H9 (cell line): ENCODE data around the gene CERS1. TPM values are rescaled to one million over a fixed set of nuclear protein-coding genes. Genes with fewer than 3 reads are reported as not detected.

Experiments used
- DNase-seq: peaks from one replicate; pipeline ENCODE4 v3.0.0-alpha.2; 2017
- H2AFZ ChIP-seq: one replicate; pipeline ENCODE4 v1.6.1; 2013; ENCODE audit warnings: mild to moderate bottlenecking, low read length, control low read depth, moderate library complexity
- H2AK5ac ChIP-seq: 2 replicates; pipeline ENCODE4 v1.6.1; 2013; ENCODE audit warnings: low read length, control low read depth, mixed read lengths; ENCODE audit not compliant: insufficient read length
- H2BK120ac ChIP-seq: one replicate; pipeline ENCODE4 v1.6.1; 2013; ENCODE audit warnings: low read depth, mild to moderate bottlenecking, low read length, control low read depth, inconsistent platforms; ENCODE audit not compliant: poor library complexity, severe bottlenecking
- H2BK12ac ChIP-seq: 2 replicates; pipeline ENCODE4 v1.6.1; 2013; ENCODE audit warnings: low read length, control low read depth, mixed read lengths, low read depth; ENCODE audit not compliant: insufficient read length
- H2BK15ac ChIP-seq: 2 replicates; pipeline ENCODE4 v1.6.1; 2013; ENCODE audit warnings: low read depth, low read length, control low read depth
- H2BK20ac ChIP-seq: one replicate; pipeline ENCODE4 v1.6.1; 2013; ENCODE audit warnings: low read depth, mild to moderate bottlenecking, low read length, control low read depth, inconsistent platforms; ENCODE audit not compliant: poor library complexity, severe bottlenecking
- H2BK5ac ChIP-seq: 2 replicates; pipeline ENCODE4 v1.6.1; 2013; ENCODE audit warnings: low read length, control low read depth, mixed read lengths; ENCODE audit not compliant: insufficient read length
- H3K14ac ChIP-seq: 2 replicates; pipeline ENCODE4 v1.6.1; 2013; ENCODE audit warnings: low read length, control low read depth; ENCODE audit not compliant: insufficient read depth
- H3K18ac ChIP-seq: 2 replicates; pipeline ENCODE4 v1.6.1; 2013; ENCODE audit warnings: low read depth, mild to moderate bottlenecking, mixed read lengths, low read length, control low read depth; ENCODE audit not compliant: insufficient read length
- H3K23ac ChIP-seq: 2 replicates; pipeline ENCODE4 v1.6.1; 2013; ENCODE audit warnings: low read length, control low read depth, mixed read lengths, low read depth; ENCODE audit not compliant: insufficient read length
- H3K23me2 ChIP-seq: 2 replicates; pipeline ENCODE4 v1.6.1; 2013; ENCODE audit warnings: low read depth, mild to moderate bottlenecking, mixed read lengths, low read length, control low read depth; ENCODE audit not compliant: insufficient read length, poor library complexity, severe bottlenecking
- H3K27ac ChIP-seq: 2 replicates; pipeline ENCODE4 v1.5.1; 2013; ENCODE audit warnings: low read length, control low read depth, mixed read lengths, low read depth; ENCODE audit not compliant: insufficient read length
- H3K27me3 ChIP-seq: 2 replicates; pipeline ENCODE4 v1.6.1; 2013; ENCODE audit warnings: low read length, control low read depth, inconsistent platforms; ENCODE audit not compliant: insufficient read depth
- H3K4ac ChIP-seq: 2 replicates; pipeline ENCODE4 v1.6.1; 2013; ENCODE audit warnings: low read depth, mild to moderate bottlenecking, control low read depth, inconsistent platforms, low read length, moderate library complexity
- H3K4me1 ChIP-seq: 2 replicates; pipeline ENCODE4 v1.6.1; 2013; ENCODE audit warnings: low read length, control low read depth, inconsistent platforms; ENCODE audit not compliant: insufficient read depth
- H3K4me2 ChIP-seq: 2 replicates; pipeline ENCODE4 v1.6.1; 2013; ENCODE audit warnings: low read length, control low read depth, mixed read lengths; ENCODE audit not compliant: insufficient read length, insufficient read depth
- H3K56ac ChIP-seq: 2 replicates; pipeline ENCODE4 v1.6.1; 2013; ENCODE audit warnings: low read depth, mild to moderate bottlenecking, mixed read lengths, low read length, control low read depth; ENCODE audit not compliant: insufficient read length
- H3K79me1 ChIP-seq: 2 replicates; pipeline ENCODE4 v1.6.1; 2013; ENCODE audit warnings: low read depth, mild to moderate bottlenecking, moderate library complexity, low read length, control low read depth, inconsistent platforms; ENCODE audit not compliant: insufficient read depth, poor library complexity, severe bottlenecking
- H3K79me2 ChIP-seq: 2 replicates; pipeline ENCODE4 v1.6.1; 2013; ENCODE audit warnings: low read length, control low read depth, inconsistent platforms; ENCODE audit not compliant: insufficient read depth
- H3K9ac ChIP-seq: 2 replicates; pipeline ENCODE4 v1.6.1; 2013; ENCODE audit warnings: low read length, control low read depth, mixed read lengths; ENCODE audit not compliant: insufficient read length; ENCODE audit errors: extremely low read depth
- H3K9me3 ChIP-seq: one replicate; pipeline ENCODE4 v1.6.1; 2013; ENCODE audit warnings: low read depth, low read length, inconsistent platforms; ENCODE audit not compliant: control insufficient read depth
- H3T11ph ChIP-seq: one replicate; pipeline ENCODE4 v1.6.1; 2013; ENCODE audit warnings: mild to moderate bottlenecking, low read length, control low read depth, inconsistent platforms
- H4K20me1 ChIP-seq: one replicate; pipeline ENCODE4 v1.6.1; 2013; ENCODE audit not compliant: control insufficient read depth, insufficient read length, insufficient read depth
- H4K5ac ChIP-seq: 2 replicates; pipeline ENCODE4 v1.6.1; 2013; ENCODE audit warnings: low read depth, mild to moderate bottlenecking, mixed read lengths, low read length, control low read depth; ENCODE audit not compliant: insufficient read length
- H4K8ac ChIP-seq: replicated peaks from 2 replicates; pipeline ENCODE4 v1.6.1; 2013; ENCODE audit warnings: low read length, control low read depth, mixed read lengths, low read depth; ENCODE audit not compliant: insufficient read length
- H4K91ac ChIP-seq: 2 replicates; pipeline ENCODE4 v1.6.1; 2013; ENCODE audit warnings: low read depth, mild to moderate bottlenecking, moderate library complexity, mixed read lengths, low read length, control low read depth; ENCODE audit not compliant: insufficient read length
- H3K27ac Mint-ChIP-seq, 3 experiments: 2 replicates in 2 of 3; 3 replicates in 1 of 3; pipeline ENCODE4 v1.8.0; 2020 to 2021; ENCODE audit warnings: mixed read lengths in 3 of 3, mild to moderate bottlenecking in 1 of 3, moderate library complexity in 1 of 3
- H3K27me3 Mint-ChIP-seq: 2 replicates; pipeline ENCODE4 v1.8.0; 2021; ENCODE audit warnings: low read depth, mild to moderate bottlenecking, moderate library complexity, mixed read lengths
- H3K36me3 Mint-ChIP-seq, 3 experiments: 2 replicates in 2 of 3; 3 replicates in 1 of 3; pipeline ENCODE4 v1.8.0; 2020 to 2021; ENCODE audit warnings: low read depth in 3 of 3, mixed read lengths in 3 of 3; ENCODE audit not compliant: insufficient read depth in 1 of 3
- H3K4me1 Mint-ChIP-seq, 2 experiments: 2 replicates each; pipeline ENCODE4 v1.8.0; 2020; ENCODE audit warnings: mixed read lengths in 2 of 2
- H3K4me3 Mint-ChIP-seq, 2 experiments: 2 replicates in 1 of 2; 3 replicates in 1 of 2; pipeline ENCODE4 v1.8.0; 2020 to 2021; ENCODE audit warnings: mild to moderate bottlenecking in 2 of 2, mixed read lengths in 2 of 2, moderate library complexity in 1 of 2
- H3K9me3 Mint-ChIP-seq, 2 experiments: 2 replicates in 1 of 2; 3 replicates in 1 of 2; pipeline ENCODE4 v1.8.0; 2020; ENCODE audit warnings: mild to moderate bottlenecking in 2 of 2, mixed read lengths in 2 of 2, moderate library complexity in 1 of 2
- WGBS: extraction: QIAGEN DNeasy Blood & Tissue Kit; methylation state at CpG from one replicate; pipeline ENCODE4 v1.1.7; 2013; ENCODE audit warnings: missing lambda C conversion rate, low lambda C conversion rate, mixed read lengths; ENCODE audit not compliant: insufficient read length; ENCODE audit errors: extremely low coverage; 5-methylcytosine and 5-hydroxymethylcytosine counted together
- total RNA-seq: library from RNA; stranded (reverse); gene quantifications from 2 replicates; pipeline ENCODE4 v1.2.1, GENCODE V29; 2021
- TF ChIP-seq, protein P1 (sequence below): fragments of 200-600 bp; sonication (generic); conservative IDR thresholded peaks from 3 replicates; pipeline ENCODE4 v1.8.0; 2021; ENCODE audit warnings: antibody characterized with exemption, mild to moderate bottlenecking

CERS1 gene
- total RNA-seq, 1 experiment from 2014 or later = 19.3 TPM

DNA sequence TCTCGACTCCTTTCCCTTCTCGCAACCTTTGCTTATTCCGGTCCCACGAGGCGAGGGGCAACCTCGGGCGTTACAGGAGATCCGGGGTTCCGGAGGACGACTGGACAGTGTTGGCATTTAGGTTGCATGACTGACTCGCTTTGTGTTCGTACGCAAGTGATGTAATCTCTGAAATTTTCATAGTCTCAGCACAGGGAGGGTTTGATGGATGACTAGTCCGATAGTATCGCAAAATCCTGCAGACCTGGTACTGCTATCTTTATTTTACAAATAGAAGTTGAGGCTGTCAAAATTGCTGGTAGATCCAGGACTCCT, 23.9 kb upstream of the CERS1 start:
- no peak overlapping the region for H2BK20ac ChIP-seq
- no peak overlapping the region for H2AK5ac ChIP-seq
- H3K14ac ChIP-seq = peak overlapping the region; percentile 57
- no peak overlapping the region for H2BK12ac ChIP-seq
- Mint-ChIP-seq H3K4me3 (peak overlapping the region; percentile 96 to 99), H3K36me3 (peaks cover 17 to 47% (median 34%) of the 10 kb centered on the region in 3 experiments; a peak in 6 of 7 replicates), H3K4me1 (peaks cover 0 to 22% of the 10 kb centered on the region in 2 experiments), H3K27ac (peak overlapping the region; percentile 66 to 91 (median 91); a peak in 4 of 7 replicates), H3K9me3 (no peaks in the 10 kb centered on the region; a peak in 2 of 5 replicates), H3K27me3 (no peaks in the 10 kb centered on the region; the same call in none of the 2 replicates)
- no peak for DNase-seq
- peak overlapping the region; percentile 100 for H3K4me2 ChIP-seq
- H4K5ac ChIP-seq = no peak overlapping the region
- no peaks in the 10 kb centered on the region for H3K27me3 ChIP-seq
- H3T11ph ChIP-seq = no peak overlapping the region
- no peak overlapping the region for H2BK15ac ChIP-seq
- H3K79me2 ChIP-seq = peaks cover 9% of the 10 kb centered on the region; the same call in 1 of the 2 replicates
- no CpG with 5 or more reads among the region's 15 CpGs for WGBS
- H3K4me1 ChIP-seq = peaks cover 5% of the 10 kb centered on the region; the same call in 1 of the 2 replicates
- TF ChIP-seq, protein P1, sequence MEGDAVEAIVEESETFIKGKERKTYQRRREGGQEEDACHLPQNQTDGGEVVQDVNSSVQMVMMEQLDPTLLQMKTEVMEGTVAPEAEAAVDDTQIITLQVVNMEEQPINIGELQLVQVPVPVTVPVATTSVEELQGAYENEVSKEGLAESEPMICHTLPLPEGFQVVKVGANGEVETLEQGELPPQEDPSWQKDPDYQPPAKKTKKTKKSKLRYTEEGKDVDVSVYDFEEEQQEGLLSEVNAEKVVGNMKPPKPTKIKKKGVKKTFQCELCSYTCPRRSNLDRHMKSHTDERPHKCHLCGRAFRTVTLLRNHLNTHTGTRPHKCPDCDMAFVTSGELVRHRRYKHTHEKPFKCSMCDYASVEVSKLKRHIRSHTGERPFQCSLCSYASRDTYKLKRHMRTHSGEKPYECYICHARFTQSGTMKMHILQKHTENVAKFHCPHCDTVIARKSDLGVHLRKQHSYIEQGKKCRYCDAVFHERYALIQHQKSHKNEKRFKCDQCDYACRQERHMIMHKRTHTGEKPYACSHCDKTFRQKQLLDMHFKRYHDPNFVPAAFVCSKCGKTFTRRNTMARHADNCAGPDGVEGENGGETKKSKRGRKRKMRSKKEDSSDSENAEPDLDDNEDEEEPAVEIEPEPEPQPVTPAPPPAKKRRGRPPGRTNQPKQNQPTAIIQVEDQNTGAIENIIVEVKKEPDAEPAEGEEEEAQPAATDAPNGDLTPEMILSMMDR = no peak
- no peak overlapping the region for H3K27ac ChIP-seq
- no peak overlapping the region for H3K4ac ChIP-seq
- peak overlapping the region; percentile 16 for H2BK5ac ChIP-seq
- peak overlapping the region; percentile 86 for H3K9ac ChIP-seq
- no peaks in the 10 kb centered on the region for H3K9me3 ChIP-seq
- H4K20me1 ChIP-seq = no peaks in the 10 kb centered on the region
- peaks cover 7% of the 10 kb centered on the region for H3K79me1 ChIP-seq
- no peak overlapping the region for H4K91ac ChIP-seq
- H2BK120ac ChIP-seq = no peak overlapping the region
- peak overlapping the region; percentile 67 for H3K18ac ChIP-seq
- H2AFZ ChIP-seq = no peak overlapping the region
- no peak overlapping the region for H4K8ac ChIP-seq
- no peak overlapping the region for H3K23ac ChIP-seq
- no peak overlapping the region for H3K56ac ChIP-seq
- peaks cover 13% of the 10 kb centered on the region for H3K23me2 ChIP-seq
